HepG2 (cell line): ENCODE results near the gene TM4SF5. TPM values are rescaled to one million over a fixed set of nuclear protein-coding genes. Genes with fewer than 3 reads are reported as not detected.

Source experiments
- ATAC-seq: fragments of 200-7000 bp; cut with Tn5 transposase; 3 replicates; pipeline ENCODE4 v1.9.1; 2020; ENCODE audit warnings: mild to moderate bottlenecking, moderate library complexity
- BruUV-seq: library from RNA; stranded (reverse); fragments of 400-500 nt; replicated peaks from 2 replicates; lab custom pipeline; 2021; lab: Mats Ljungman, UMichigan
- CTCF ChIA-PET: fragments of 300-600 bp; formaldehyde crosslinking; extraction: SDS; loops from one replicate; lab custom pipeline; 2021; ENCODE audit warnings: low total read pairs, inconsistent platforms, low intra/inter-chr PET ratio; lab: Yijun Ruan, JAX
- POLR2A ChIA-PET: fragments of 350-600 bp; sonication (Branson Sonifier 250); formaldehyde crosslinking; loops from one replicate; lab custom pipeline; 2020; ENCODE audit warnings: antibody characterized with exemption, inconsistent platforms; lab: Yijun Ruan, JAX
- DNase-seq: peaks from one replicate; pipeline ENCODE4 v3.0.0-alpha.2; 2015; ENCODE audit warnings: low spot score
- FAIRE-seq: peaks from 3 replicates; lab custom pipeline; 2011; peaks lifted over from hg19 to GRCh38; lab: Jason Lieb, UNC
- H2AFZ ChIP-seq: one replicate; pipeline ENCODE4 v1.6.1; 2011; ENCODE audit warnings: low read length, inconsistent platforms
- H3K27ac ChIP-seq: fragments of 300-600 bp; 3 replicates; pipeline ENCODE4 v1.8.0; 2011; ENCODE audit warnings: mixed run types, mild to moderate bottlenecking, mixed read lengths, low read length, inconsistent platforms; ENCODE audit not compliant: insufficient read depth; ENCODE audit errors: extremely low read length
- H3K27me3 ChIP-seq, 2 experiments: fragments of 200-600 bp in 1 of 2; 2 replicates in 1 of 2; 3 replicates in 1 of 2; pipeline versions ENCODE4 v1.6.0 to v1.8.0; 2011; ENCODE audit warnings: low read length in 2 of 2, mild to moderate bottlenecking in 2 of 2, moderate library complexity in 2 of 2, inconsistent platforms in 1 of 2; ENCODE audit not compliant: insufficient read depth in 2 of 2, control insufficient read depth in 1 of 2
- H3K36me3 ChIP-seq, 2 experiments: fragments of 200-600 bp in 1 of 2; replicated peaks in 1 of 2; 2 replicates in 1 of 2; 3 replicates in 1 of 2; pipeline versions ENCODE4 v1.5.1 to v1.8.0; 2011; ENCODE audit warnings: low read length in 2 of 2, inconsistent platforms in 1 of 2; ENCODE audit not compliant: insufficient read depth in 2 of 2, control insufficient read depth in 1 of 2
- H3K4me1 ChIP-seq: 2 replicates; pipeline ENCODE4 v1.5.1; 2012; ENCODE audit warnings: low read length, inconsistent platforms; ENCODE audit not compliant: insufficient read depth
- H3K4me2 ChIP-seq: 2 replicates; pipeline ENCODE4 v1.6.0; 2011; ENCODE audit warnings: low read depth, low read length, inconsistent platforms
- H3K4me3 ChIP-seq, 3 experiments: fragments of 200-600 bp in 1 of 3; sonication (generic), shearing (Covaris generic) in 1 of 3; replicated peaks in 1 of 3; 2 replicates each; pipeline ENCODE4 v1.5.1; 2011 to 2016; ENCODE audit warnings: low read length in 3 of 3, inconsistent platforms in 2 of 3, low read depth in 2 of 3, mild to moderate bottlenecking in 2 of 3, control low read depth in 1 of 3, mixed read lengths in 1 of 3; ENCODE audit not compliant: insufficient read depth in 1 of 3
- H3K79me2 ChIP-seq: one replicate; pipeline ENCODE4 v1.6.1; 2011; ENCODE audit warnings: low read length, inconsistent platforms; ENCODE audit not compliant: insufficient read depth
- H3K9ac ChIP-seq: 2 replicates; pipeline ENCODE4 v1.6.0; 2011; ENCODE audit warnings: mild to moderate bottlenecking, low read depth, low read length, inconsistent platforms; ENCODE audit not compliant: insufficient read depth
- H3K9me3 ChIP-seq: 2 replicates; pipeline ENCODE4 v1.5.1; 2012; ENCODE audit warnings: mild to moderate bottlenecking, low read length
- H4K20me1 ChIP-seq: 2 replicates; pipeline ENCODE4 v1.6.0; 2011; ENCODE audit warnings: inconsistent platforms, mild to moderate bottlenecking, low read length, moderate library complexity; ENCODE audit not compliant: insufficient read depth
- CTCF ChIP-seq: sonication (generic); formaldehyde crosslinking; IDR thresholded peaks from 2 replicates; pipeline ENCODE4 v1.5.0; 2020; ENCODE audit warnings: mild to moderate bottlenecking, missing genetic modification reagents, moderate library complexity
- FOSL2 ChIP-seq: sonication (generic); formaldehyde crosslinking; IDR thresholded peaks from 2 replicates; pipeline ENCODE4 v1.4.0; 2020; ENCODE audit warnings: missing genetic modification reagents
- HDAC1 ChIP-seq: sonication (generic); formaldehyde crosslinking; IDR thresholded peaks from 2 replicates; pipeline ENCODE4 v1.5.1; 2020; ENCODE audit warnings: mild to moderate bottlenecking, missing genetic modification reagents
- NBN ChIP-seq: fragments of 450-650 bp; conservative IDR thresholded peaks from 2 replicates; pipeline ENCODE4 v1.6.1; 2017
- SMARCE1 ChIP-seq: fragments of 450-650 bp; IDR thresholded peaks from 2 replicates; pipeline ENCODE4 v1.6.1; 2017; ENCODE audit warnings: borderline replicate concordance
- ZBTB38 ChIP-seq: sonication (generic); formaldehyde crosslinking; IDR thresholded peaks from 2 replicates; pipeline ENCODE4 v1.5.1; 2020; ENCODE audit warnings: mild to moderate bottlenecking, missing genetic modification reagents
- ZNF547 ChIP-seq: sonication (generic); formaldehyde crosslinking; IDR thresholded peaks from 2 replicates; pipeline ENCODE4 v1.5.1; 2020; ENCODE audit warnings: mild to moderate bottlenecking, missing genetic modification reagents
- WGBS: methylation state at CpG from one replicate; pipeline ENCODE4 v1.1.6; 2017; ENCODE audit warnings: low lambda C conversion rate; 5-methylcytosine and 5-hydroxymethylcytosine counted together
- in situ Hi-C: cut with HindIII; loops from 2 replicates; pipeline ENCODE4 v1.10.0; 2017; ENCODE audit warnings: low pct_unique_long_range_greater_than_20kb; ENCODE audit not compliant: extremely low pct_ligation_motif_present
- intact Hi-C: fragments of 100-400 bp; cut with micrococcal nuclease; formaldehyde crosslinking; loops from one replicate; pipeline ENCODE4 v1.10.0; 2022; ENCODE audit not compliant: unreplicated experiment
- polyA plus RNA-seq, 8 experiments: library from polyadenylated mRNA; depleted of rRNA in 3 of 8; stranded (reverse) in 7 of 8; unstranded in 1 of 8; fragments of >200 nt; fragmentation: Illumina TruSeq in 4 of 8; extraction: Trizol in 4 of 8; gene quantifications; 2 replicates each; pipeline versions ENCODE4 v1.2.1 to v1.2.3, GENCODE V29; 2011 to 2016; ENCODE audit warnings: low read depth in 4 of 8, missing spikeins in 1 of 8, mixed read lengths in 1 of 8; ENCODE audit not compliant: insufficient read depth in 1 of 8
- total RNA-seq, 5 experiments: library from RNA; depleted of rRNA; stranded (reverse); fragments of >200 nt; fragmentation: Illumina TruSeq; extraction: Trizol; gene quantifications; 2 replicates each; pipeline ENCODE4 v1.2.3, GENCODE V29; 2016; ENCODE audit warnings: low read depth in 1 of 5

The TM4SF5 gene
- total and polyA plus RNA-seq, 2 of the 13 experiments (the other 11 are each of a cell fraction or from before 2014, with no cell fraction given): 30.1 to 126 TPM

- ChIA-PET CTCF (no interaction called here), POLR2A (interaction anchor here (0.7 to 2.2 kb wide), 3 partner anchors 9 to 45 kb away, joined by 4 to 9 read pairs (median 8); no protein-coding TSS in a partner anchor)
- H3K9ac ChIP-seq: no peak overlapping the region
- BruUV-seq: no TSS peak
- no peaks in the 10 kb centered on the region for H3K79me2 ChIP-seq
- DNase-seq: no peak
- in situ Hi-C loops (no loop called here), intact Hi-C loops (no loop called here)
- 71% methylated on average over 50 of the region's 51 CpGs for WGBS
- H2AFZ ChIP-seq: no peak overlapping the region
- no peak; the same call in 2 of the 3 replicates for ATAC-seq
- FAIRE-seq: no peak
- no peaks in the 10 kb centered on the region for H3K36me3 ChIP-seq
- 0 out of 2 replicates have a peak overlapping the region, but pooled peaks have one; percentile 2 for H3K4me2 ChIP-seq
- H3K27me3 ChIP-seq: peaks cover 2 to 18% of the 10 kb centered on the region in 2 experiments; a peak in 3 of 5 replicates
- no peaks in the 10 kb centered on the region for H4K20me1 ChIP-seq
- TF ChIP-seq ZNF547 (CRISPR knock-in tag) (no peak), NBN (no peak), HDAC1 (no peak), FOSL2 (CRISPR knock-in tag) (no peak), ZBTB38 (CRISPR knock-in tag) (peak; percentile 61; the same call in 1 of the 2 replicates), CTCF (CRISPR knock-in tag) (peak; percentile 25; the same call in 1 of the 2 replicates), SMARCE1 (no peak)
- peaks cover 65% of the 10 kb centered on the region for H3K4me1 ChIP-seq
- no peak overlapping the region for H3K27ac ChIP-seq
- H3K4me3 ChIP-seq: no peak overlapping the region
- no peaks in the 10 kb centered on the region for H3K9me3 ChIP-seq
These were observed 26.4 kb upstream of the TM4SF5 start for GRCh38 chr17:4744999-4745969.
